Testis (tissue), 2 donors: ENCODE data around the gene TNFRSF14.

Experiments
- CTCF ChIP-seq, 3 experiments: fragments of 450-650 bp in 2 of 3; fragments of 200-600 bp in 1 of 3; sonication (generic) in 1 of 3; IDR thresholded peaks; one replicate each; pipeline ENCODE4 v1.5.1; 2016 to 2019; ENCODE audit warnings: antibody characterized with exemption in 3 of 3, mild to moderate bottlenecking in 2 of 3, moderate library complexity in 1 of 3
- POLR2A ChIP-seq: fragments of 450-650 bp; IDR thresholded peaks from one replicate; pipeline ENCODE4 v1.6.1; 2017; ENCODE audit warnings: antibody characterized with exemption, mild to moderate bottlenecking, moderate library complexity

GRCh38 chr1:2604844-2605508, 48.8 kb downstream of the TNFRSF14 start:
- TF ChIP-seq CTCF (IDR thresholded peaks at IDR 0.05) (no peak), POLR2A (no peak)
